Measurements from ENCODE around the gene ZFHX3. TPM values are rescaled to one million over a fixed set of nuclear protein-coding genes. Genes with fewer than 3 reads are reported as not detected.

ZFHX3 gene
- total and polyA plus RNA-seq, 10 of the 15 experiments (the other 5 are each of a cell fraction or from before 2014, with no cell fraction given), result 0.68 to 8.6 (median 2.0) TPM

- POLR2A ChIA-PET, result no interaction called here
- Histone ChIP-seq H3K4me2 (ENCODE audit: control insufficient read depth, insufficient read depth) (no peak overlapping the region), H3K9ac (ENCODE audit: control insufficient read depth, insufficient read depth, low read length) (no peak overlapping the region), H3K79me2 (ENCODE audit: control insufficient read depth, insufficient read depth, low read length) (no peaks in the 10 kb centered on the region; the same call in 1 of the 2 replicates), H3K27me3 (replicated peaks in 1 of 2; ENCODE audit: control insufficient read depth in 2 of 2, insufficient read depth in 2 of 2, low read length in 1 of 2) (no peaks in the 10 kb centered on the region), H3K27ac (ENCODE audit: control insufficient read depth, insufficient read depth) (no peak overlapping the region), H3K36me3 (ENCODE audit: control insufficient read depth in 2 of 2, insufficient read depth in 2 of 2, low read length in 1 of 2) (no peaks in the 10 kb centered on the region), H4K20me1 (ENCODE audit: control insufficient read depth, insufficient read depth) (no peaks in the 10 kb centered on the region), H2AFZ (ENCODE audit: control insufficient read depth, low read depth, low read length) (no peak overlapping the region), H3K9me3 (replicated peaks; ENCODE audit: control insufficient read depth, insufficient read depth, low read length) (no peaks in the 10 kb centered on the region), H3K4me3 (no peak overlapping the region), H3K4me1 (ENCODE audit: control insufficient read depth, insufficient read depth, low read length) (no peaks in the 10 kb centered on the region)
- in situ Hi-C loops (cut with MboI) (no loop called here), intact Hi-C loops (cut with micrococcal nuclease; ENCODE audit: unreplicated experiment) (no loop called here)
- TF ChIP-seq CBX3 (IDR thresholded peaks at IDR 0.05; ENCODE audit: borderline replicate concordance, low read depth) (no peak), IRF3 (IDR thresholded peaks at IDR 0.05) (no peak), EP300 (IDR thresholded peaks at IDR 0.05; ENCODE audit: borderline replicate concordance in 1 of 2, control insufficient read depth in 1 of 2, low read depth in 2 of 2, low read length in 2 of 2) (no peak), EED (IDR thresholded peaks at IDR 0.05; ENCODE audit: low read depth) (no peak), DPF2 (IDR thresholded peaks at IDR 0.05) (no peak), WRNIP1 (IDR thresholded peaks at IDR 0.05; ENCODE audit: borderline replicate concordance, low read depth, low read length) (no peak), JUND (IDR thresholded peaks at IDR 0.05; ENCODE audit: low read depth, low read length) (no peak), MYC (IDR thresholded peaks at IDR 0.05; ENCODE audit: insufficient read depth, insufficient read length, insufficient replicate concordance, low read length, severe bottlenecking) (no peak), MXI1 (IDR thresholded peaks at IDR 0.05; ENCODE audit: low read depth, low read length) (no peak), MAX (IDR thresholded peaks at IDR 0.05; ENCODE audit: low read depth, low read length) (no peak), FOS (IDR thresholded peaks at IDR 0.05; ENCODE audit: borderline replicate concordance, extremely low read depth, insufficient read length) (no peak), SPI1 (IDR thresholded peaks at IDR 0.05; ENCODE audit: borderline replicate concordance, insufficient read depth, low read depth, low read length) (no peak), POLR2A (IDR thresholded peaks at IDR 0.05; ENCODE audit: low read depth, low read length) (no peak), SMAD5 (IDR thresholded peaks at IDR 0.05; ENCODE audit: low read depth) (no peak), STAT1 (conservative IDR thresholded peaks at IDR 0.05) (no peak), ESRRA (IDR thresholded peaks at IDR 0.05; ENCODE audit: low read length) (no peak), FOXK2 (IDR thresholded peaks at IDR 0.05) (no peak), KDM1A (IDR thresholded peaks at IDR 0.05; ENCODE audit: borderline replicate concordance) (no peak)
- CTCF ChIA-PET, result interaction anchor here (1.0 to 1.2 kb wide), 2 partner anchors 8 to 19 kb away, joined by 3 read pairs; no protein-coding TSS in a partner anchor
- no peak for FAIRE-seq
- 89% methylated on average over 5 of the region's 5 CpGs for WGBS (ENCODE audit: insufficient coverage, insufficient replicate concordance, low lambda C conversion rate, missing lambda C conversion rate)
- RAD21 ChIA-PET (ENCODE audit: unreplicated experiment), result no interaction called here
- DNase-seq (ENCODE audit: low read depth, low spot score), result no peak
- no peak for ATAC-seq
- SMC1A ChIA-PET (ENCODE audit: uncharacterized antibody, unreplicated experiment), result no interaction called here
- no TSS peak for BruUV-seq (replicated peaks)
These were observed 137.1 kb downstream of the ZFHX3 start for GRCh38 chr16:72910875-72911274.
